Pancreas (tissue), 8 donors: ENCODE measurements around the gene GFPT1. TPM values are rescaled to one million over a fixed set of nuclear protein-coding genes. Genes with fewer than 3 reads are reported as not detected.

Source experiments
- polyA plus RNA-seq, 2 donors: library from polyadenylated mRNA; stranded (reverse); fragments of 200-250 nt; gene quantifications; one replicate each; pipeline ENCODE4 v1.2.3, GENCODE V29; 2013
- total RNA-seq, 6 donors: library from RNA; stranded (reverse); fragmentation: NEBNext Ultra II Directional in 4 of 6; extraction: Animal tissue kit (Norgen Biotek cat#: 25700) in 4 of 6; gene quantifications; one replicate each; pipeline versions ENCODE4 v1.2.1 to v1.2.4, GENCODE V29; 2021 to 2023
- donor health status: healthy with polysubstance abuse.
- donor health status: DM: no; HTN: no; CAD: no; lungs with moderate emphysema.
- donor health status: DM: no; HTN: no; CAD: no.
- donor health status: Bipolar disorder and iron deficiency.
- donor health status: DM: yes; HTN: yes; CAD: no.
- donor health status: DM: no; HTN: no; CAD: no.
- donor health status: DM: no; HTN: no; CAD: no.
- donor health status: DM: yes; HTN: yes; CAD: no.

The GFPT1 gene
- total and polyA plus RNA-seq, 8 donors, result 7.8 to 78.0 (median 40.2) TPM

Other genes starting within 250 kb of the GFPT1 start
- gene NFU1, start 50.2 kb upstream of the GFPT1 start, total RNA-seq, result 10 to 100 TPM; 16.0 to 20.4 (median 18.4) TPM
- 10 to 100 TPM; 32.4 to 40.6 TPM for gene NFU1, start 50.2 kb upstream of the GFPT1 start, polyA plus RNA-seq